Transverse colon (tissue), 4 donors: ENCODE measurements around the gene GIN1.

Experiments used
- CTCF ChIP-seq, 5 experiments: fragments of 200-600 bp in 3 of 5; fragments of 450-650 bp in 2 of 5; sonication (generic) in 3 of 5; IDR thresholded peaks; 1 replicate in 2 of 5; 2 replicates in 3 of 5; pipeline ENCODE4 v1.5.1; 2016 to 2017; ENCODE audit warnings: antibody characterized with exemption in 5 of 5, inconsistent platforms in 3 of 5, mild to moderate bottlenecking in 2 of 5, moderate library complexity in 1 of 5
- EP300 ChIP-seq: sonication (generic); formaldehyde crosslinking; IDR thresholded peaks from one replicate; pipeline ENCODE4 v1.6.1; 2017; ENCODE audit warnings: antibody characterized with exemption, low read depth
- POLR2A ChIP-seq: fragments of 450-650 bp; IDR thresholded peaks from one replicate; pipeline ENCODE4 v1.6.1; 2016; ENCODE audit warnings: antibody characterized with exemption, mild to moderate bottlenecking, moderate library complexity
- POLR2AphosphoS5 ChIP-seq, 3 donors: sonication (generic); formaldehyde crosslinking; IDR thresholded peaks; one replicate each; pipeline ENCODE4 v1.6.1; 2016; ENCODE audit warnings: antibody characterized with exemption in 3 of 3

DNA sequence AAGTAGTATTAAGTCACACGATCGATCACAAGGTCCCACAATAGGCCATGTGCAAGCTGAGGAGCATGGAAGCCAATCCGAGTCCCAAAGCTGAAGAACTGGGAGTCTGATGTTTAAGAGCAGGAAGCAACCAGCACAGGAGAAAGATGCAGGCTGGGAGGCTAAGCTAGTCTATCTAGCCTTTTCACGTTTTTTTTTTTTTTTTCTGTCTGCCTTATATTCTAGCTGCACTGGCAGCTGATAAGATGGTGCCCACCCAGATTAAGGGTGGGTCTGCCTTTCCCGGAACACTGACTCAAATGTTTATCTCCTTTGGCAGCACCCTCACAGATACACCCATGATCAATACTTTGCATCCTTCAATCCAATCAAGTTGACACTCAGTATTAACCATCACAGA is 6.6 kb upstream of the GIN1 start:
- TF ChIP-seq CTCF (IDR thresholded peaks at IDR 0.05) (no peak), POLR2A (no peak), EP300 (no peak), POLR2AphosphoS5 (IDR thresholded peaks at IDR 0.05) (no peak)
